ENCODE results near the gene OPRD1.
"Not testable (repeated sequence)": the region's sequence is repeated elsewhere in the genome, so short reads cannot be mapped to it uniquely, and the experiment has no call there.

Gene OPRD1

DNA sequence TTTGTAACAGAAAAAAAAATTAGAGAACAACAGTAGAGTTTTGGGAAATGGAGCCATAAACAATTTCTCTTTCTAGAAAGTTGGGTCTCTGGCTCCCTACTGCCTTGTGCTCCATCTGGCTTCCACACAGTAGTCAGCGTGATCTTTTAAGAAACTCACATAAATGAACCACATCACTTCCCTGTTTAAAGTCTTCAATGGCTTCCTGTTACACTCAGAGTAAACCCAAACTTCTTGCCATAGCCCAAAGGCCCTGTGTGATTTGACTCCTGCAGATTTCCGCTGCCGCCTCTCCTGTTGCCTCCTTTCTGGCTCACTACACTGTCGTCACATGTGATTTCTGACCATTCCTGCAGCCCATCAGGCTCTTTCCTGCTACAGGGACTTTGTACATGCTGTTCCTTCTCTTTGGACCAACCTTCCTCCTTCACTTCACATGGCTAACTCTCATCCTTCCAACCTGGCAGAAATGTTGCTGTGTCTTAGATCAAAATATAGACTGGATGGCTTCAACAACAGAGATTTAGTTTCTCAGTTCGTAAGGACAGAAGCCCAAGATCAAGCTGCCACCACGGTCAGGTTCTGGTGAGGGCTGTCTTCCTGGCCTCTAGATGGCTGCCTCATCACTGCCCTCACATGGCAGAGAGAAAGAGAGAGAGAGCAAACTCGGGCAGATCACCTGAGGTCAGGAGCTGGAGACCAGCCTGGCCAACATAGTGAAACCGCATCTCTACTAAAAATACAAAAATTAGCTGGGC, 34.0 kb downstream of the OPRD1 start:
- DNase-seq (ENCODE audit: low read depth in 3 of 3): no peak

DNA sequence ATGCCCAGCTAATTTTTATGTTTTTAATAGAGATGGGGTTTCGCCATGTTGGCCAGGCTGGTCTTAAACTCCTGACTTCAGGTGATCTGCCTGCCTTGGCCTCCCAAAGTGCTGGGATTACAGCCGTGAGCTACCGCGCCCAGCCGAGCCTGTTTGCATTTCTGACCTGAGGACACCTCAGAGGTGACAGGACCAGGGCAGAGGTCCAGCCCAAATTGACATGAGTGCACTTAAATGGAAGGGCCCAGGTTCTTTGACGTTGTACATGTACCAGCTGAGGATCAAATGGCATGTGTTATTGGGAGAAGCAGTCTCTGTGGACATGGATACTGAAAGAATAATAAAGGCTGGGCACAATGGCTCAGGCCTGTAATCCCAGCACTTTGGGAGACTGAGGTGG, 35.2 kb downstream of the OPRD1 start:
- not testable (repeated sequence) for DNase-seq (ENCODE audit: low read depth in 3 of 3)

DNA sequence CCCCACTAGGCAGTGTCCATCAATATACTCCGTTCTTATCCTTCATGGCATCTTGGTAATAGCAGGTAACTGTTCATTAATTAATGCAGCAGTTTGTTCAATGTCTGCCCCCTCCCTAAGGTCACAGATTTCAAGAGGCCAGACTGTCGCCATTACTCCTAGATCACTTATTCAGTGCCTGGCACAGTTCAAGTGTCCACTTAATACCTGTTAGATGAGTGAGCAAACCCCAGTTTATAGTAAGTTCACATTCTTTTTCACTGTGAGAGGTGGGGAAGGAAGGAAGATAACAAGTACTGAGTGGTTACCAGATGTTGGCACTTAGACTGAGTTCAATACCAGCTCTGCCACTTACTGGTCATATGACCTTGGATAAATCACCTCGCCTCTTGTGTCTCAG, 36.4 kb downstream of the OPRD1 start:
- no peak for DNase-seq (ENCODE audit: low read depth in 3 of 3)

DNA sequence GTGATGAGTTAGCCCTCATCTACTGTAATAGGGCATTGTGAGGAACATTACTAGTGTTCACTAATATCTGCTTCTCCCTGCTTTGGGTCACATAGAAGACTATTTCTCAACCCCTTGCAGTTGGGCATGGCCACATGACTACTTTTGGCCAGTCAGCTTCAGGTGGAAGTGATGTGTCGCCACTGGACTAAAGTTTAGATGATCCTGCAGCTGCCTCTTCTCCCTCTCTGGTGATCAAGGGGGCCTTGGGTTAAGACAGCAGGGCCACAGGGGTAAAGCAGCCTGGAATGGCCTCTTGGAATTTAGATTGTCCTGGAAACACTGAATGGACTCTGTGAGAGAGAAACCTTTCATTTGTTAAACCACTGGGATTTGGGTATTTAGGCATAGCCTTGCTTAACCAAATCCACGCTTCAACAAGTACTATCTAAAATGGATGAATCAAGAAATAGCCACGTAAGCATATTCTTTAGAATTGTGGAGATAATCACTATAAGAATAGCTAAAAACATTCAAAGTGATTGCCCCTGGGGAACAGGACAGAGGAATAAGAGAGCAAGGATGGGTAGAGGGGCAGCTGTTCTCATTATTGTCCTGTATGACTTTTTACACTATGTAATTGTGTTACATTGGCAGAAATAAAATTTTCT, 41.2 kb downstream of the OPRD1 start:
- DNase-seq (ENCODE audit: low read depth in 3 of 3): no peak

GRCh38 chr1:28854406-28854805, 42.4 kb downstream of the OPRD1 start:
- DNase-seq (ENCODE audit: low read depth in 3 of 3): not testable (repeated sequence)

DNA sequence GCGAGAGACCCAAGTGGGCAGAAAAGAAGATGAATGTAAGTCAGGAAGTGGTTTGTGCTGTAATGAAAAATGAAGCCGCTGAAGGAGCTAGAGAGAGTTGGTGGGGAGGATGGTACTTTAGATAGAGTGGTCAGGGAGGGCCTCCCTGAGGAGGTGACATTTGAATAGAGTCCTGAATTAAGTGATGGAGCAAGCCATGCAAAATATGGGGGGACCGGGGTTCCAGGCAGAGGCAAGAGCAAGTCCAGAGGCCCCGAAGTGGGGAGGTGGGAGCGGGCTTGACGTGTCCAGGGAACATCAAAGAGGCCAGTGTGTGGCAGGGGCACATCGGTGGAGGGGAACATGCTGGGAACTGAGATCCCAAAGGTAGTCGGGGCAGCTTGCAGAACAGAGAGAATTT, 43.1 kb downstream of the OPRD1 start:
- DNase-seq (ENCODE audit: low read depth in 3 of 3): no peak

DNA sequence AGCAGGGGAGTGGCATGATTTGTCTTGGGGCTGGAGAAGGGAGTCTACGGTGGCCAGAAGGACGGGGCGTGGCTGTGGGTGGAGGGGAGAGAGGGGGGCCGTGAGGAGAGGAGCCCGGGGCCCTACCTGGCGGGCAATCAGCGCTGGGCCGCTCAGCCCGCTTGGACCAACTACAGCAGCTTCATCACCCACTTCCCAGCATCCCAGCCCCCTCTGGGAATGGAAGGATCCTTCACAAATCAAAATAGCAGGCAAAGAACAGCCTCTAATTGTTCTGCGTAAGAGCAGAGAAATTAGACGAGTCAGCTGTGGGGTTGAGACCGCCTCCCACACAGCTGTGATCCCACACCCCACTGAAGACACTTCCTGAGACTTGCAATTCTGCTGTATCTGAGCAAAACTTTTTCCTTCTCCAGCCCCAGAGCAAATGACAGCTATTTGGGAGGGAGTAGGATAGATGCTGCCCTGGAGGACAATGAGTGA, 43.5 kb downstream of the OPRD1 start:
- DNase-seq (ENCODE audit: low read depth in 3 of 3): no peak

DNA sequence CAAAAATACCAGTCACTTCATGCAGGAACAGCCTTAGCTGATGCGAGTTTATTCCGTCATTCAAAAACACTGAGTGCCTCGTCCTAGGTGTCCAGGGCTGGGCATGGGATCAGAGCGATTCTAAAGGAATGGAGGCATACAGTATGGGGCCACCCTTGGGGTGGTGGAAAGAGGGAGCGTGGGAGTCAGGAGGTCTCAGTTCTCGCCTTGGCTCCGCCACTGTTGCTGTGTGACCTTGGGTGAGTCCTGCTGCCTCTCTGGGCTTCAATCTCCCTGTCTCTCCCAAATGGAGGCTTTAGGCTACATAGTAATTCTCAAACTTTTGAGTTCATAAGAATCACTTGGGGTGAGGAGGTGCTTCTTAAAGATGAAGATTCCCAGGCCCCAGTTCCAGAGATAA, 44.0 kb downstream of the OPRD1 start:
- DNase-seq (ENCODE audit: low read depth in 3 of 3): no peak

DNA sequence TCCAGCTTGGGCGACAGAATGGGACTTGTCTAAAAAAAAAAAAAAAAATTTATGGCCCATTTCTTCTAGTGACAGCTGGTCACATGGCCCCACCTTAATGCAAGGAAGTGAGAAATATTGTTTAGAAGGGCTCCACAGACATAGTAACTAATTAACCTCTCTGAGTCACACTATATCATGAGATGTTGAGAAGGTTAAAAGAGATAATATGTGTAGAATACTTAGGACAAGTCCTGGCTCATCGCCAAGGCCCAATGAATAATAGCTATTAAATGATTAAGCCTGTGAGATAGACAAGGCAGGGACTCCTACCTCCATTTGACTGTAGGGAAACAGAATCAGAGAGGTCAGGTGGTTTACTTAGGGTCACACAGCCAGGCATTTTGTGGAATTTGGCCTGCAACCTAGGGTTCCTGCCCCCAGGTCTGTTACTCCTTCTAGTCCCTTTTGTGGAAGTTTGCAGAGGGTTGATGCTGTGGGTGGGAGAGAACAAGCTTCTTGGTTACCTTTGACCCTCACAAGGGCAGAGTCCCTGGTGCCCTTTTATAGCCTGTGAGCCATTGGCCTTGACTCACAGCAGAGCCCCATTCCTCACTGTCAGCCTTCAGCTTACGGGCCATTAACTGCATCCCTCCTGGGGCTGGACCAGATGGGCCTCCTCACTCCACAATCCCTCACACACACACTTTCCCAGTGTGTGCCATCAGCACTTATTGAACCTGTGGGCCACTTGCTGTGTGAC, 48.5 kb downstream of the OPRD1 start:
- no peak for DNase-seq (ENCODE audit: low read depth in 3 of 3)

GRCh38 chr1:28862571-28863403, 50.8 kb downstream of the OPRD1 start:
- no peak for DNase-seq (ENCODE audit: low read depth in 3 of 3)

DNA sequence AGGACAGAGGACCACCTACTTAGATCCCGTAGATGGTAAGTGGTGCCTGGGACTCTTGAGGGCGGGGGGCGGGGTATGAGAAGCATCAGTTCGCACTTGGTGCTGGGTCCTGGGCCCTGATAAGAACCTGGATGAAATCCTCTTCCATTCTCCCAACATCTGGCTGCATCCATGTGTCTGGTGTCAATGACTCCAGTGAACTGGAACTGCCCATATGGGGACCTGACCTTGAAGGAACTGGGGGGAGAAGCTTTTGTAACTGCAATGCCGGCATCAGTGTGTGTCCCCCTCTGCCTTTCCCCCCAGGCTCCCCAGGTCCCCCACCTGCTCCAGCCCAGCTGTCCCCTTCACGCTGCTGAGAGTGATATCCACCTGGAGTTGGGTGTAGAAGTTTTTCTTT, 52.7 kb downstream of the OPRD1 start:
- DNase-seq (ENCODE audit: low read depth in 3 of 3): no peak

GRCh38 chr1:28865997-28866650, 54.2 kb downstream of the OPRD1 start:
- DNase-seq (ENCODE audit: low read depth in 3 of 3): no peak

DNA sequence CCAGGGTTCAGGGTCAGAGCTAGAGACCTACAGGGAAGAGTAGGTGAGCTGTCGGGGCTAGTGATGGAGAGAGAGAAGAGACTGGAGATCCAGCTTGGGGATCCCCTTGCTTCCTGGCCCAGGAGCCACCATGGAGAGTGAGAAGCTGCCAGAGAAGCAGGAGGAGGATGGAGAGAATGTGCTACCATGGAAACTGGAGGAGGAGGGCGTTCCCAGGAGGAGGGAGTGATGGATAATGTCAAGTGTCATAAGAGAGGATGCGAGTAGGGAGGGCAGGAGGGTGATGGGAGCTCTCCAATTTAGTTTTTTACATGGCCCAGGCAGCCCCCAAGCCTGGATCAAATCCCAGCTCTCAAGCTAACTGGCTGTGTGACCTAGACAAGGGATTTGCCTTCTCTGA, 55.9 kb downstream of the OPRD1 start:
- DNase-seq (ENCODE audit: low read depth in 3 of 3): no peak

DNA sequence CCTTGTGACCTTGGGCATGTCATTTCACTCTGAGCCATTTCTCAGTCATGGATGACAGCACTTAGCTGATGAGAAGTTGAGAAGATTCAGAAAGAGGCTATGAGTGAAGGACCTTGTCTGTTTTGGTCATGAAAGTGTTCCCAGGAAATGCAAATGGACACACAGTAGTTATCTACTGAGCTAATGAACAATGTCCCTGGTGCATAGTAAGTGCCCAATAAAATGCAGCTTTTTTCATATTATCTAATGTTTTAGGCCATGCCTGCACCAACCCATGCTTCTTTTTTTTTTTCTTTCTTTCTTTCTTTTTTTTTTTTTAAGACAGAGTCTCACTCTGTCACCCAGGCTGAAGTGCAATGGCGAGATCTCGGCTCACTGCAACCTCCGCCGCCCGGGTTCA, 58.0 kb downstream of the OPRD1 start:
- no peak for DNase-seq (ENCODE audit: low read depth in 3 of 3)

- DNase-seq (ENCODE audit: low read depth in 3 of 3): no peak
Measured at GRCh38 chr1:28871631-28872401, 59.8 kb downstream of the OPRD1 start.

DNA sequence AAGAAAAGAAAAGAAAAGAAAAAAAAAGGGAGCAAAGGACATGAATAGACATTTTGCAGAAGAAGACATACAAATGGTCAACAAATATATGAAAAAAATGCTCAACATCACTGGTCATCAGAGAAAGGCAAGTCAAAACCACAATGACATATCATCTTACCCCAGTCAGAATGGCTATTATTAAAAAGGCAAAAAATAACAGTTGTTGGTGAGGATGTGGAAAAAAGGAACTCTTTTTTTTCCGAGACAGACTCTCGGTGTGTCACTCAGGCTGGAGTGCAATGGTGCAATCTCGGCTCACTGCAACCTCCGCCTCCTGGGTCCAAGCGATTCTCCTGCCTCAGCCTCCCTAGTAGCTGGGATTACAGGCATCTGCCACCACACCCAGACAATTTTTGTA, 63.2 kb downstream of the OPRD1 start:
- DNase-seq (ENCODE audit: low read depth in 3 of 3): not testable (repeated sequence)

- peak; percentile 51 to 64 (median 61) for DNase-seq (ENCODE audit: low read depth in 3 of 3)
Measured at GRCh38 chr1:28877132-28877781, 65.3 kb downstream of the OPRD1 start.

- no peak for DNase-seq (ENCODE audit: low read depth in 3 of 3)
Measured at GRCh38 chr1:28878796-28879195, 66.8 kb downstream of the OPRD1 start.

- peak; percentile 58 to 76 (median 73) for DNase-seq (ENCODE audit: low read depth in 3 of 3)
Measured at GRCh38 chr1:28882009-28882628, 70.1 kb downstream of the OPRD1 start.

- DNase-seq (ENCODE audit: low read depth in 3 of 3): no peak
Measured at GRCh38 chr1:28883242-28883616, 71.3 kb downstream of the OPRD1 start.

All from stimulated activated CD4-positive, alpha-beta T cell treated with anti-CD3 and anti-CD28 coated beads, TNF-alpha, amount 100 ng/mL, for 48 hours (primary cell).